GM18526 (cell line): ENCODE measurements around the gene PSMC4.

Experiments
- POLR2A ChIP-seq: IDR thresholded peaks from 3 replicates; pipeline ENCODE4 v1.6.1; 2011; ENCODE audit not compliant: insufficient read length; ENCODE audit errors: extremely low read depth

The PSMC4 gene

GRCh38 chr19:39940221-39940833 lies 30.6 kb upstream of the PSMC4 start:
- no peak for TF ChIP-seq POLR2A

- no peak for TF ChIP-seq POLR2A
Observed at GRCh38 chr19:39941151-39941550, 29.8 kb upstream of the PSMC4 start.

GRCh38 chr19:39941615-39942365 lies 29.2 kb upstream of the PSMC4 start:
- TF ChIP-seq POLR2A: no peak

DNA sequence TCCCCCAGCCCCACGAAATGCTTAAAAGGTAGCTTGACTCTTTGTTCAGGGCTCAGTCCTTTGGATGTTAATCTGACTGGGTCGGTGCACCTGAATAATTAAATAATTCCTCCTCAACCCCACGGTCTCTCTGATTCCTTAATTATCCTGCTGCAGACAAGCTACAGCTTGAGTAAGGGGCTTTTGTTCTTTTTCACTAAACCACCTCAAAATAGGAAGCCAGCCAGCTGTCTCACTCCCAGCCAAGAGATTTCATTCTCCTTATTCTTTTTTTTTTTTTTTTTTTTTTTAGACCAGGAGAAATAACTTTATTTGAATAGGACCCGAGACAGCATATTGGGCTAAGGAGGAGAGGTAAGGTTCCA lies 28.6 kb upstream of the PSMC4 start:
- TF ChIP-seq POLR2A: no peak

DNA sequence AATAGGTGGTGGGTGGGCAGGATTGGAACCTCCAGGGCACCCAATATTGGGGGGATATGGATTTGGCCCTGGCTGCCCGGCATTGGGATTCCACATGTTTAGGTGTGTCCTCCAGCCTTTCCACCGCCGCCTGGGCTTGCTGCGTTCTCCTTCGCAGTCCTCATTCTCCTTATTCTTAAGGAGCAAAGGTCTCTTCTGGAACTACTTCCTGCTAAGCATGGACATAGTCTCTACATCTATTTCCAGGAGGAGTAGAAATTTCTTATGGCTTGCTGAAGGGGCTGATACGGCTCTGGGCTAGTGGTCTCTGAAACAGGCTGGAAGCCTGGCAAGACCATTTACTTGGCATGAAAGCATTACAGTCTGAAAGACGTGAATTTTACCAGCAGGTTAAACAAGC lies 27.4 kb upstream of the PSMC4 start:
- no peak for TF ChIP-seq POLR2A

DNA sequence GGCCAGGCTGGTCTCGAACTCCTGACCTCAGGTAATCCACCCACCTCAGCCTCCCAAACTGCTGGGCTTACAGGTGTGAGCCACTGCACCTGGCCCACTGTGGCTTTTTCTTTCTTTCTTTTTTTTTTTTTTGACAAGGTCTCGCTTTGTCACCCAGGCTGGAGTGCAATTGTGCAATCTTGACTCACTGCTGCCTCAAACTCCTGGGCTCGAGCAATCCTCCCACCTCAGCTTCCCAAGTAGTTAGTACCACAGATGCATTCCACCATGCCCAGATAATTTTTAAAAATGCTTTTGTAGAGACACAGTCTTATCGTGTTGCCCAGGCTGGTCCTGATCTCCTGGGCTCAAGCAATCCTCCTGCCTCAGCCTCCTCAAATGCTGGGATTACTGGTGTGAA lies 24.4 kb upstream of the PSMC4 start:
- TF ChIP-seq POLR2A: no peak

DNA sequence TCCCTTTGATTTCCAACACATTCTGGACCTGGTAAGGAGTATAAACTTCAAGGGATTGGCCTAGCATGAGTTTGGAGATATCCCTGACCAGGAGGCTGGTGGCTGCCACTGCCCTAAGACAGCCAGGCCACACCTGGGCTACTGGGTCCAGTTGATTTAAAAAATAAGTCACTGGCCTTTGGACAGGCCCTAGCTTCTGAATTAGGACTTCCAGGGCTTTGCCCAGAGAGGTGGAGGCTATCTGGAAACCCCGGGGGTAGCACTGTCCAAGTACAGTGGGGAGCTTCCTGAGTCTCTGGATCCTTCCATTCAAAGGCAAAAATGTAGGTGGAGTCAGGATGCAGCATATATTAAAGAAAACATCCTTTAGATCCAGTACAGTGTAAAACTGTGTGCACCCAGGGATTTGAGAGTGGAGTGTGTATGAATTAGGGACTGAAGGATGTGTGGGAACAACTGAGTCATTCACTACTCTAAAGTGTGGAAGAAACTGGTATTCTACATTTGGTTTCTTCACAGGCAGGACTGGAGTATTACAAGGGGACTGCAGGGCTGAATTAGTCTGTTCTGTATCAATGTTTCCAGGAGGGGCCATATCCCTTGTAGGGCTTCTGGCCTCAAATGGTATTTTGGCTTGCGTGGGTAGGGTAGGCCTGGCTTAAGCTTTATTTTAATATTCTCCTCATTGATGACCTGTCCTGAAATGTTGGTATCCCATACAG lies 21.8 kb upstream of the PSMC4 start:
- TF ChIP-seq POLR2A: no peak

- TF ChIP-seq POLR2A: no peak
Observed at GRCh38 chr19:39951065-39951650, 19.8 kb upstream of the PSMC4 start.

- no peak for TF ChIP-seq POLR2A
Observed at GRCh38 chr19:39951686-39952085, 19.3 kb upstream of the PSMC4 start.

- no peak for TF ChIP-seq POLR2A
Observed at GRCh38 chr19:39953915-39954314, 17.1 kb upstream of the PSMC4 start.

- TF ChIP-seq POLR2A: no peak
Observed at GRCh38 chr19:39963898-39964297, 7.1 kb upstream of the PSMC4 start.

DNA sequence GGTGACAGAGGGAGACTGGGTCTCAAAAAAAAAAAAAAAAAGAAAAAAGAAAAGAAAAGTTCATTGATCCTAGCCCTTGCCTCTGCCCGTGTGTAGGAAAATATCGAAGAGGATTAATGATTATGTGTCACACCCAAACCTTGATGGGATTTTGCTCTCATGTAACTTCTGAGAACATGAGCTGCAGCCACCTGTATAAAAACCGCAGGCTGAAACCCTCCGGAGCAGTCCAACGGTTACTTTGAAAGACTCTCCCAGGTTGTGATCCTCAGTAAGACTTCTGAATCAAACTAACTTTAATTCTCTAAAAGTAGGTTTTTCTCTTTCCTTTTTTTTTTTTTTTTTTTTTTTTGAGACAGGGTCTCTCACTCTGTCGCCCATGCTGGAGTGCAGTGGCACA lies 4.3 kb upstream of the PSMC4 start:
- TF ChIP-seq POLR2A: no peak

GRCh38 chr19:39967561-39967960 lies 3.4 kb upstream of the PSMC4 start:
- TF ChIP-seq POLR2A: no peak

DNA sequence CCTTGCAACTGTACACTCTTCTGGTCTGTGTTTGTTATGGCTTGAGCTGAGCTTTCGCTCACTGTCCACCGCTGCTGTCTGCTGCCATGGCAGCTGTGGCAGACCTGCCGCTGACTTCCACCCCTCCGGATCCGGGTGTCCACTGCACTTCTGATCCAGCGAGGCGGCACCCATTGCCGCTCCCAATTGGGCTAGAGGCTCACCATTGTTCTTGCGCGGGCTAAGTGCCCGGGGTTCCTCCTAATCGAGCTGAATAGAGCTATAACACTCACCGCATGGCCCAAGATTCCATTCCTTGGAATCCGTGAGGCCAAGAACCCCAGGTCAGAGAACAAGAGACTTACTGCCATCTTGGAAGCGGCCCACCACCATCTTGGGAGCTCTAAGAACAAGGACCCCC lies 2.2 kb upstream of the PSMC4 start:
- TF ChIP-seq POLR2A: no peak

- no peak for TF ChIP-seq POLR2A
Observed at GRCh38 chr19:39969266-39969665, 1.7 kb upstream of the PSMC4 start.
